Measurements from ENCODE around the gene TCEANC2. TPM values are rescaled to one million over a fixed set of nuclear protein-coding genes. Genes with fewer than 3 reads are reported as not detected.

TCEANC2 gene
- total RNA-seq, 2 experiments from 2014 or later = 2.3 to 2.7 TPM

DNA sequence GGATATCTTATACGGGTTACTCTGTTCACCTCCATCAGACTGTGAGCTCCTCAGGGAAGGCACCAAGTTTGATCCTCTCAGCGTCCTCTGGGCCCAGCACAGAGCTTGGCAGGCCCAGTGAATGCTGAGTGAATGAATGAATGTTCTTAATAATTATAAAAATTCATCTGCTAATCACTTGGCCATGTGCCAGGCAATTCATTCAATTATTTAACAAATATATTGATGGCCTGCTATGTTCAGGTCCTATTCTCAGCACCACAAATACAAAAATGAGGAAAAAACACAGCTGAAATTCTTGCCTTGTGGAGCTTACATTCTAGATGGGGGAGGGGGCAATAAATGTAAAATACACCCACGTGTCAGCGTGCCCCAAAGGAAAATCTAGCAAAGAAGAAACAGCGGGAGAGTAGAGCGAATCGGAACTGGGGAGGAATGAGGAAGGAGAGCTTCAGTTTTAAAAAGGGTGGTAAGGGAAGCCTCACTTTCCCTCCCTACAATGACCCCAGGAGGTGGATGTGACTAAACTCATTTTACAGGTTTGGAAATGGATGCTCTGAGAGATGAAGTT is 83.6 kb downstream of the TCEANC2 start:
- DNase-seq = no peak
- CTCF ChIA-PET = no interaction called here
- intact Hi-C loops (cut with DNase I, micrococcal nuclease) = no loop called here

DNA sequence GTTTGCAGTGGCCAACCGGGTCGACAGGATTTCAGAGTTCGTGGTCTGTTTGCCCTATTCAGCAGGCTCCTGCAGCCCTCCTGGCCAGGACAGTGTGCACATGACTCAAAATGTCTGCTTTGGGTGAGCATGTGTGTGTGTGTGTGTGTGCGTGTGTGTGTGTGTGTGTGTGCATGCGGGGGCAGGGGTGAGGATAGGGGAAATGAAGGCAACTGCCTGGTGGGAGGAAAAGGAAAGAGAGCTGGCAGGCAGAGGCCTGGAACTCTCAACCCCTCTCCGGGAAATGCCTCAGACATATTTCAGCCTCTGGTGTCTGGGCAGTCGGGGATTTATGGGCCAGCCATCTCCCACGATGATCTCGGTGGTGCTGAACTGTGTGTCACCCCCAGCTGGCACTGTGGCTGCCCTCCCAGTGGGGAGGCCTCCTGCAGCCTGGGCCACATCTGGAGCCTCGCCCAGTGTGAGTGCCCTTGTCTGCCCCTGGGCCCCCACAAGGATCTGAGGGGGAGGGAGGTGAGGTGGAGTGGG is 84.2 kb downstream of the TCEANC2 start:
- no peak overlapping the region for H3K4me3 ChIP-seq (ENCODE audit: low read length)
- no peaks in the 10 kb centered on the region for H3K27me3 ChIP-seq (ENCODE audit: control insufficient read depth in 1 of 2, insufficient read depth in 2 of 2, low read length in 2 of 2)
- DNase-seq (no peak), ATAC-seq (ENCODE audit: poor library complexity) (no peak)
- intact Hi-C loops (cut with DNase I, micrococcal nuclease) = no loop called here
- no peaks in the 10 kb centered on the region for H3K4me1 Mint-ChIP-seq (ENCODE audit: low read depth)
- POLR2A ChIA-PET = no interaction called here
- TF ChIP-seq, protein P1, sequence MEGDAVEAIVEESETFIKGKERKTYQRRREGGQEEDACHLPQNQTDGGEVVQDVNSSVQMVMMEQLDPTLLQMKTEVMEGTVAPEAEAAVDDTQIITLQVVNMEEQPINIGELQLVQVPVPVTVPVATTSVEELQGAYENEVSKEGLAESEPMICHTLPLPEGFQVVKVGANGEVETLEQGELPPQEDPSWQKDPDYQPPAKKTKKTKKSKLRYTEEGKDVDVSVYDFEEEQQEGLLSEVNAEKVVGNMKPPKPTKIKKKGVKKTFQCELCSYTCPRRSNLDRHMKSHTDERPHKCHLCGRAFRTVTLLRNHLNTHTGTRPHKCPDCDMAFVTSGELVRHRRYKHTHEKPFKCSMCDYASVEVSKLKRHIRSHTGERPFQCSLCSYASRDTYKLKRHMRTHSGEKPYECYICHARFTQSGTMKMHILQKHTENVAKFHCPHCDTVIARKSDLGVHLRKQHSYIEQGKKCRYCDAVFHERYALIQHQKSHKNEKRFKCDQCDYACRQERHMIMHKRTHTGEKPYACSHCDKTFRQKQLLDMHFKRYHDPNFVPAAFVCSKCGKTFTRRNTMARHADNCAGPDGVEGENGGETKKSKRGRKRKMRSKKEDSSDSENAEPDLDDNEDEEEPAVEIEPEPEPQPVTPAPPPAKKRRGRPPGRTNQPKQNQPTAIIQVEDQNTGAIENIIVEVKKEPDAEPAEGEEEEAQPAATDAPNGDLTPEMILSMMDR (IDR thresholded peaks at IDR 0.05) = no peak
- no peak overlapping the region for H3K4me3 Mint-ChIP-seq
- no peaks in the 10 kb centered on the region for H3K36me3 ChIP-seq (ENCODE audit: insufficient read depth, low read length)
- H3K36me3 Mint-ChIP-seq (ENCODE audit: low read depth) = no peaks in the 10 kb centered on the region
- H3K9me3 Mint-ChIP-seq = no peaks in the 10 kb centered on the region
- H3K27me3 Mint-ChIP-seq = no peaks in the 10 kb centered on the region
- no peak overlapping the region for H3K27ac Mint-ChIP-seq
- no peaks in the 10 kb centered on the region for H3K4me1 ChIP-seq (ENCODE audit: insufficient read depth, low read length)
- H3K27ac ChIP-seq (ENCODE audit: low read depth in 1 of 2, low read length in 2 of 2) = no peak overlapping the region
- H3K9me3 ChIP-seq (ENCODE audit: control insufficient read depth in 1 of 2, insufficient read depth in 1 of 2, low read length in 2 of 2) = peaks cover 0 to 4% of the 10 kb centered on the region in 2 experiments
- CTCF ChIA-PET = interaction anchor here (0.6 kb wide), 1 partner anchor 16 kb away, joined by 3 read pairs; no protein-coding TSS in a partner anchor

More for the DNA sequence above, 83.6 kb downstream of the TCEANC2 start:
- H3K4me1 ChIP-seq (ENCODE audit: insufficient read depth, low read length) = no peaks in the 10 kb centered on the region
- no peaks in the 10 kb centered on the region for H3K4me1 Mint-ChIP-seq (ENCODE audit: low read depth)
- H3K36me3 Mint-ChIP-seq (ENCODE audit: low read depth) = no peaks in the 10 kb centered on the region
- H3K27ac Mint-ChIP-seq = no peak overlapping the region
- no peaks in the 10 kb centered on the region for H3K27me3 ChIP-seq (ENCODE audit: control insufficient read depth in 1 of 2, insufficient read depth in 2 of 2, low read length in 2 of 2)
- no peaks in the 10 kb centered on the region for H3K36me3 ChIP-seq (ENCODE audit: insufficient read depth, low read length)
- TF ChIP-seq, protein P1 (IDR thresholded peaks at IDR 0.05) = no peak
- no peaks in the 10 kb centered on the region for H3K27me3 Mint-ChIP-seq
- no peak overlapping the region for H3K27ac ChIP-seq (ENCODE audit: low read depth in 1 of 2, low read length in 2 of 2)
- ATAC-seq (ENCODE audit: poor library complexity) = no peak
- peaks cover 0 to 4% of the 10 kb centered on the region in 2 experiments for H3K9me3 ChIP-seq (ENCODE audit: control insufficient read depth in 1 of 2, insufficient read depth in 1 of 2, low read length in 2 of 2)
- no peak overlapping the region for H3K4me3 Mint-ChIP-seq
- POLR2A ChIA-PET = no interaction called here
- no peaks in the 10 kb centered on the region for H3K9me3 Mint-ChIP-seq
- H3K4me3 ChIP-seq (ENCODE audit: low read length) = no peak overlapping the region

DNA sequence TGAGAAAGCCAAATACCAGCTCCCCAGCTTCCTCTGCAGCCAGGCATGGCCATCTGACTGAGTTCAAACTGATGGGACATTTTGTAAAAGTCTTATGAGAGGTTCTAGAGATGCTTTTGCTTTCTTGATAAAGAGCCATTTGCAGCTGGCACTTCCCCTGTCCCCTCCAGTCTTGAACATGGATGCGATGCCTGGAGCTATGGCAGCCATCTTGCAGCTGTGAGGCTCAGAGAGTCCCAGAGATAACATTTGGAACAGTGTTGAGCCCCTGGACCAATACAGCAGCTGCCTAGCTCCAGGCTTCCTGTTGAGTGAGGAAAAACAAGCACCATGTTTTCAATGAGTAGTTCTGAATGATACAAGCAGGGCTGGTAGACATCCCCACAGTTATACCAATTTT is 85.6 kb downstream of the TCEANC2 start:
- TF ChIP-seq, protein P1 (IDR thresholded peaks at IDR 0.05) = no peak
- no peaks in the 10 kb centered on the region for H3K4me1 Mint-ChIP-seq (ENCODE audit: low read depth)
- no peaks in the 10 kb centered on the region for H3K36me3 Mint-ChIP-seq (ENCODE audit: low read depth)
- no peak overlapping the region for H3K27ac Mint-ChIP-seq
- DNase-seq = no peak
- intact Hi-C loops (cut with DNase I, micrococcal nuclease) = no loop called here
- no peak overlapping the region for H3K4me3 Mint-ChIP-seq
- no peak for ATAC-seq (ENCODE audit: poor library complexity)
- POLR2A ChIA-PET = no interaction called here
- H3K27me3 Mint-ChIP-seq = no peaks in the 10 kb centered on the region
- no peak overlapping the region for H3K4me3 ChIP-seq (ENCODE audit: low read length)
- peaks cover 0 to 4% of the 10 kb centered on the region in 2 experiments for H3K9me3 ChIP-seq (ENCODE audit: control insufficient read depth in 1 of 2, insufficient read depth in 1 of 2, low read length in 2 of 2)
- no peaks in the 10 kb centered on the region for H3K4me1 ChIP-seq (ENCODE audit: insufficient read depth, low read length)
- H3K27ac ChIP-seq (ENCODE audit: low read depth in 1 of 2, low read length in 2 of 2) = no peak overlapping the region
- H3K9me3 Mint-ChIP-seq = no peaks in the 10 kb centered on the region
- no peaks in the 10 kb centered on the region for H3K27me3 ChIP-seq (ENCODE audit: control insufficient read depth in 1 of 2, insufficient read depth in 2 of 2, low read length in 2 of 2)
- CTCF ChIA-PET = no interaction called here
- H3K36me3 ChIP-seq (ENCODE audit: insufficient read depth, low read length) = no peaks in the 10 kb centered on the region

All from CD4-positive, alpha-beta T cell (primary cell).